ENCODE data around the gene SCAPER.

Gene SCAPER

GRCh38 chr15:76391847-76392246 lies 513.3 kb downstream of the SCAPER start:
- no peak for DNase-seq

- DNase-seq, result no peak
Measured at GRCh38 chr15:76391309-76391708, 513.8 kb downstream of the SCAPER start.

GRCh38 chr15:76390571-76390970 lies 514.6 kb downstream of the SCAPER start:
- no peak for DNase-seq

- DNase-seq, result no peak
Measured at GRCh38 chr15:76386926-76387325, 518.2 kb downstream of the SCAPER start.

GRCh38 chr15:76386178-76386577 lies 519.0 kb downstream of the SCAPER start:
- no peak for DNase-seq

GRCh38 chr15:76384409-76384808 lies 520.7 kb downstream of the SCAPER start:
- DNase-seq, result no peak

GRCh38 chr15:76382987-76383728 lies 522.0 kb downstream of the SCAPER start:
- DNase-seq, result no peak

- DNase-seq, result no peak
Measured at GRCh38 chr15:76381366-76381765, 523.8 kb downstream of the SCAPER start.

- no peak for DNase-seq
Measured at GRCh38 chr15:76380249-76380648, 524.9 kb downstream of the SCAPER start.

GRCh38 chr15:76378691-76379090 lies 526.4 kb downstream of the SCAPER start:
- DNase-seq, result no peak

- no peak for DNase-seq
Measured at GRCh38 chr15:76377751-76378150, 527.4 kb downstream of the SCAPER start.

GRCh38 chr15:76377217-76377616 lies 527.9 kb downstream of the SCAPER start:
- no peak for DNase-seq

GRCh38 chr15:76376816-76377215 lies 528.3 kb downstream of the SCAPER start:
- no peak for DNase-seq

GRCh38 chr15:76376029-76376428 lies 529.1 kb downstream of the SCAPER start:
- no peak for DNase-seq

- no peak for DNase-seq
Measured at GRCh38 chr15:76368122-76368621, 537.0 kb downstream of the SCAPER start.

- no peak for DNase-seq
Measured at GRCh38 chr15:76366714-76367113, 538.4 kb downstream of the SCAPER start.

GRCh38 chr15:76363251-76363650 lies 541.9 kb downstream of the SCAPER start:
- DNase-seq, result no peak

- no peak for DNase-seq
Measured at GRCh38 chr15:76360416-76360815, 544.7 kb downstream of the SCAPER start.

GRCh38 chr15:76359152-76359551 lies 546.0 kb downstream of the SCAPER start:
- DNase-seq, result no peak

- no peak for DNase-seq
Measured at GRCh38 chr15:76358453-76358852, 546.7 kb downstream of the SCAPER start.

- DNase-seq, result no peak
Measured at GRCh38 chr15:76354823-76355440, 550.2 kb downstream of the SCAPER start.

- DNase-seq, result no peak
Measured at GRCh38 chr15:76353903-76354302, 551.2 kb downstream of the SCAPER start.

- peak; percentile 24 for DNase-seq
Measured at GRCh38 chr15:76353023-76353577, 552.0 kb downstream of the SCAPER start.

Measured in OCI-M1 (cell line).